PC-3 (cell line): ENCODE data around the gene SLF1. TPM values are rescaled to one million over a fixed set of nuclear protein-coding genes. Genes with fewer than 3 reads are reported as not detected.

Experiments
- ATAC-seq: fragments of 200-7000 bp; cut with Tn5 transposase; 2 replicates; pipeline ENCODE4 v1.9.1; 2020; ENCODE audit warnings: mild to moderate bottlenecking, moderate library complexity
- BruUV-seq: library from RNA; stranded (reverse); fragments of 400-500 nt; replicated peaks from 2 replicates; lab custom pipeline; 2021; lab: Mats Ljungman, UMichigan
- CTCF ChIA-PET: fragments of 300-600 bp; sonication (Branson Sonifier 250); formaldehyde crosslinking; loops from one replicate; lab custom pipeline; 2022; ENCODE audit warnings: antibody characterized with exemption; lab: Charles Lee
- POLR2A ChIA-PET: fragments of 300-600 bp; sonication (Branson Sonifier 250); formaldehyde crosslinking; loops from one replicate; lab custom pipeline; 2022; ENCODE audit warnings: antibody characterized with exemption; ENCODE audit not compliant: unreplicated experiment; lab: Charles Lee
- DNase-seq: peaks from one replicate; pipeline ENCODE4 v3.0.0-alpha.2; 2015
- H2AFZ ChIP-seq: fragments of 300-600 bp; sonication (generic); 2 replicates; pipeline ENCODE4 v1.6.0; 2016; ENCODE audit warnings: antibody characterized with exemption, low read length
- H3F3A ChIP-seq: fragments of 300-600 bp; sonication (generic); one replicate; pipeline ENCODE4 v1.6.0; 2017; ENCODE audit warnings: antibody characterized with exemption, low read length, control low read depth, mild to moderate bottlenecking; ENCODE audit not compliant: unreplicated experiment
- H3K27ac ChIP-seq: fragments of 300-600 bp; sonication (generic); 2 replicates; pipeline ENCODE4 v1.5.1; 2016; ENCODE audit warnings: mild to moderate bottlenecking, low read length
- H3K27me3 ChIP-seq: fragments of 300-600 bp; sonication (generic); 2 replicates; pipeline ENCODE4 v1.6.1; 2016; ENCODE audit warnings: low read length, mixed read lengths
- H3K36me3 ChIP-seq: fragments of 300-600 bp; sonication (generic); 2 replicates; pipeline ENCODE4 v1.6.1; 2016; ENCODE audit warnings: low read depth, mixed run types, low read length, mixed read lengths
- H3K4me1 ChIP-seq: fragments of 300-600 bp; sonication (generic); 2 replicates; pipeline ENCODE4 v1.5.1; 2016; ENCODE audit warnings: low read length; ENCODE audit not compliant: insufficient read depth
- H3K4me2 ChIP-seq: fragments of 300-600 bp; sonication (generic); 2 replicates; pipeline ENCODE4 v1.6.0; 2016; ENCODE audit warnings: low read length
- H3K4me3 ChIP-seq: fragments of 300-600 bp; sonication (generic); 2 replicates; pipeline ENCODE4 v1.5.1; 2016; ENCODE audit warnings: mild to moderate bottlenecking, low read length, mixed read lengths
- H3K79me2 ChIP-seq: fragments of 300-600 bp; sonication (generic); 2 replicates; pipeline ENCODE4 v1.6.1; 2017; ENCODE audit warnings: low read length, mixed read lengths
- H3K9ac ChIP-seq: fragments of 300-600 bp; sonication (generic); 2 replicates; pipeline ENCODE4 v1.6.0; 2016; ENCODE audit warnings: mild to moderate bottlenecking, low read length
- H3K9me2 ChIP-seq: fragments of 300-600 bp; sonication (generic); replicated peaks from 2 replicates; pipeline ENCODE4 v1.6.1; 2016; ENCODE audit warnings: mixed run types, low read length, mixed read lengths
- H3K9me3 ChIP-seq: fragments of 300-600 bp; sonication (generic); 2 replicates; pipeline ENCODE4 v1.6.1; 2016; ENCODE audit warnings: low read length, mixed read lengths
- H4K20me1 ChIP-seq: fragments of 300-600 bp; sonication (generic); 2 replicates; pipeline ENCODE4 v1.6.1; 2016; ENCODE audit warnings: low read length, mixed read lengths
- EZH2 ChIP-seq: fragments of 300-600 bp; sonication (generic); IDR thresholded peaks from one replicate; pipeline ENCODE4 v1.6.1; 2017; ENCODE audit warnings: antibody characterized with exemption, mild to moderate bottlenecking, low read length; ENCODE audit not compliant: unreplicated experiment
- EZH2phosphoT487 ChIP-seq: fragments of 300-600 bp; sonication (generic); IDR thresholded peaks from 2 replicates; pipeline ENCODE4 v1.6.1; 2018; ENCODE audit warnings: mild to moderate bottlenecking, antibody characterized with exemption, low read length, borderline replicate concordance
- intact Hi-C: fragments of 100-400 bp; cut with micrococcal nuclease; formaldehyde crosslinking; loops from 2 replicates; pipeline ENCODE4 v1.9.0; 2023
- total RNA-seq: library from RNA; depleted of rRNA; stranded (reverse); fragments of >200 nt; gene quantifications from 2 replicates; pipeline ENCODE4 v1.2.3, GENCODE V29; 2014
- TF ChIP-seq, protein P1 (sequence below): fragments of 300-600 bp; sonication (generic); conservative IDR thresholded peaks from 2 replicates; pipeline ENCODE4 v1.5.1; 2017; ENCODE audit warnings: antibody characterized with exemption, low read depth, mild to moderate bottlenecking, low read length

The SLF1 gene
- total RNA-seq, 1 experiment from 2014 or later = 23.6 TPM

DNA sequence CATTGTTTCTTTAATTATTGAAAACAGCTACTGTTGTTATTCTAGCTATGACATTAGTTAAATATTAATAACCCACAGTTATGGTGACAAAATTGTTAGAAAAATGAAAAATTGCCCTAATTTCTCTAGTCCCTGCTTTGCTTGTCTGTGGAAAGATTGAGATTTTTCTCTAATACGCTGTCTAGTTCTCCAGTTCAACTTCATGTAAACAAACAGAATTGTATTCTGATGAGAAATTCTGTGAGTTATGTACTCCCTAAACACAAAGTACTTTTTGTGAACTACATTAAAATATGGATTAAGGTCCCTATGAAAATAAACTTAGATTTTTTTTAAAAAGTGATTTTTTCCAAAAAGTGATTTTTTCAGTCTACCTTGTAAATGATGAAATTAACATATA is 8.7 kb downstream of the SLF1 start:
- Histone ChIP-seq H3K27ac (no peak overlapping the region), H3K4me3 (no peak overlapping the region), H3K79me2 (peaks cover 8% of the 10 kb centered on the region), H3F3A (no peaks in the 10 kb centered on the region), H3K36me3 (peaks cover 24% of the 10 kb centered on the region), H3K27me3 (no peaks in the 10 kb centered on the region), H3K9ac (no peak overlapping the region), H4K20me1 (no peaks in the 10 kb centered on the region), H3K4me2 (no peak overlapping the region), H2AFZ (no peak overlapping the region), H3K9me3 (no peaks in the 10 kb centered on the region), H3K4me1 (no peaks in the 10 kb centered on the region), H3K9me2 (no peaks in the 10 kb centered on the region)
- no peak for DNase-seq
- no TSS peak for BruUV-seq
- POLR2A ChIA-PET = no interaction called here
- intact Hi-C loops = no loop called here
- CTCF ChIA-PET = no interaction called here
- TF ChIP-seq EZH2phosphoT487 = no peak
- TF ChIP-seq, protein P1, sequence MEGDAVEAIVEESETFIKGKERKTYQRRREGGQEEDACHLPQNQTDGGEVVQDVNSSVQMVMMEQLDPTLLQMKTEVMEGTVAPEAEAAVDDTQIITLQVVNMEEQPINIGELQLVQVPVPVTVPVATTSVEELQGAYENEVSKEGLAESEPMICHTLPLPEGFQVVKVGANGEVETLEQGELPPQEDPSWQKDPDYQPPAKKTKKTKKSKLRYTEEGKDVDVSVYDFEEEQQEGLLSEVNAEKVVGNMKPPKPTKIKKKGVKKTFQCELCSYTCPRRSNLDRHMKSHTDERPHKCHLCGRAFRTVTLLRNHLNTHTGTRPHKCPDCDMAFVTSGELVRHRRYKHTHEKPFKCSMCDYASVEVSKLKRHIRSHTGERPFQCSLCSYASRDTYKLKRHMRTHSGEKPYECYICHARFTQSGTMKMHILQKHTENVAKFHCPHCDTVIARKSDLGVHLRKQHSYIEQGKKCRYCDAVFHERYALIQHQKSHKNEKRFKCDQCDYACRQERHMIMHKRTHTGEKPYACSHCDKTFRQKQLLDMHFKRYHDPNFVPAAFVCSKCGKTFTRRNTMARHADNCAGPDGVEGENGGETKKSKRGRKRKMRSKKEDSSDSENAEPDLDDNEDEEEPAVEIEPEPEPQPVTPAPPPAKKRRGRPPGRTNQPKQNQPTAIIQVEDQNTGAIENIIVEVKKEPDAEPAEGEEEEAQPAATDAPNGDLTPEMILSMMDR = no peak
- TF ChIP-seq EZH2 = no peak
- ATAC-seq = no peak

DNA sequence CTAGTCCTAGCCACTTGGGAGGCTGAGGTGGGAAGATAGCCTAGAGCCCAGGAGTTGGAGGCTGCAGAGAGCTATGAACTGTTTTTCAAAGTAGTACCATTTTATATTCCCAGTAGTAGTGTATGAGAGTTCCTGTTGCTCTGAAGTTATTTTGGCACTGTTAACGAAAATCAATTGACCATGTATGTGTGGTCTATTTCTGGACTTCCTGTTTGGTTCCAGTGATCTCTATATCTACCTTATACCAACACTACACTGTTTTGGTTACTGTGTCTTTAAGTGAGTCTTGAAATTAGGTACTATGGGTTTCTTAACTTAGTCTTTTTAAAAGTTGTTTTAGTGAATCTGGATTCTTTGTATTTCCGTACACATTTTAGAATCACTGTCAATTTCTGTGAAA is 13.6 kb downstream of the SLF1 start:
- H4K20me1 ChIP-seq = no peaks in the 10 kb centered on the region
- intact Hi-C loops = no loop called here
- H3K36me3 ChIP-seq = peaks cover 45% of the 10 kb centered on the region
- BruUV-seq = no TSS peak
- DNase-seq = no peak
- no peak overlapping the region for H3K9ac ChIP-seq
- ATAC-seq = no peak
- POLR2A ChIA-PET = no interaction called here
- no peak overlapping the region for H3K4me2 ChIP-seq
- no peaks in the 10 kb centered on the region; the same call in 1 of the 2 replicates for H3K79me2 ChIP-seq
- H3K9me3 ChIP-seq = no peaks in the 10 kb centered on the region
- H3K27ac ChIP-seq = no peak overlapping the region
- H3K4me1 ChIP-seq = no peaks in the 10 kb centered on the region
- H2AFZ ChIP-seq = no peak overlapping the region
- no peak overlapping the region for H3K4me3 ChIP-seq
- H3K9me2 ChIP-seq = no peaks in the 10 kb centered on the region
- H3F3A ChIP-seq = no peaks in the 10 kb centered on the region
- CTCF ChIA-PET = no interaction called here
- H3K27me3 ChIP-seq = no peaks in the 10 kb centered on the region
- TF ChIP-seq, protein P1 = no peak
- TF ChIP-seq EZH2 (no peak), EZH2phosphoT487 (no peak)

DNA sequence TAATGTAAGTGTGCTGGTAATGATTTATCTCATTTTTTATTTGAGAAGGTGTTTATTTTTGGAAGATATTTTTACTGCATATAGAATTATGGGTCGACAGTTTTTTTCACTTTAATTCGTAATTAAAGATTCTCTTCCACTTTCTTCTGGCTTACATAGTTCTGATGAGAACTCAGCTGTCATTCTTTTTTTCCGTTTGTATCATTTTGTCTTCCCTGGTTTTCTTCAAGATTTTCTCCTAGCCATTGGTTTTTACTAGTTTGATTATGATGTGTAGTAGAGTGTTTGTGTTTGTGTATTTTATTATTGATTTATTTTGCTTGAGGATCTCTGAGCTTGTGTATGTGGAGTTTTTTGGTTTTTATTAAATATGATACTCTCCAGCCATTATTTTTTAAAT is 21.7 kb downstream of the SLF1 start:
- H3F3A ChIP-seq = no peaks in the 10 kb centered on the region
- no peak overlapping the region for H3K4me3 ChIP-seq
- no peaks in the 10 kb centered on the region for H3K9me2 ChIP-seq
- TF ChIP-seq EZH2 (no peak), EZH2phosphoT487 (no peak)
- TF ChIP-seq, protein P1 = no peak
- H3K27me3 ChIP-seq = no peaks in the 10 kb centered on the region
- no peaks in the 10 kb centered on the region for H4K20me1 ChIP-seq
- no peak overlapping the region for H3K9ac ChIP-seq
- peaks cover 34% of the 10 kb centered on the region for H3K36me3 ChIP-seq
- H2AFZ ChIP-seq = no peak overlapping the region
- no peaks in the 10 kb centered on the region for H3K4me1 ChIP-seq
- intact Hi-C loops = no loop called here
- no peak overlapping the region for H3K4me2 ChIP-seq
- H3K79me2 ChIP-seq = no peaks in the 10 kb centered on the region
- CTCF ChIA-PET = no interaction called here
- POLR2A ChIA-PET = no interaction called here
- DNase-seq = no peak
- H3K27ac ChIP-seq = no peak overlapping the region
- no peak for ATAC-seq
- no peaks in the 10 kb centered on the region for H3K9me3 ChIP-seq
- no TSS peak for BruUV-seq
